HG03432 (cell line): ENCODE data around the gene GYS1.

Source experiments
- ATAC-seq: cut with Tn5 transposase; IDR thresholded peaks from one replicate; pipeline ENCODE4 v1.9.1; 2021; ENCODE audit warnings: mild to moderate bottlenecking, moderate library complexity; ENCODE audit not compliant: unreplicated experiment

The GYS1 gene

DNA sequence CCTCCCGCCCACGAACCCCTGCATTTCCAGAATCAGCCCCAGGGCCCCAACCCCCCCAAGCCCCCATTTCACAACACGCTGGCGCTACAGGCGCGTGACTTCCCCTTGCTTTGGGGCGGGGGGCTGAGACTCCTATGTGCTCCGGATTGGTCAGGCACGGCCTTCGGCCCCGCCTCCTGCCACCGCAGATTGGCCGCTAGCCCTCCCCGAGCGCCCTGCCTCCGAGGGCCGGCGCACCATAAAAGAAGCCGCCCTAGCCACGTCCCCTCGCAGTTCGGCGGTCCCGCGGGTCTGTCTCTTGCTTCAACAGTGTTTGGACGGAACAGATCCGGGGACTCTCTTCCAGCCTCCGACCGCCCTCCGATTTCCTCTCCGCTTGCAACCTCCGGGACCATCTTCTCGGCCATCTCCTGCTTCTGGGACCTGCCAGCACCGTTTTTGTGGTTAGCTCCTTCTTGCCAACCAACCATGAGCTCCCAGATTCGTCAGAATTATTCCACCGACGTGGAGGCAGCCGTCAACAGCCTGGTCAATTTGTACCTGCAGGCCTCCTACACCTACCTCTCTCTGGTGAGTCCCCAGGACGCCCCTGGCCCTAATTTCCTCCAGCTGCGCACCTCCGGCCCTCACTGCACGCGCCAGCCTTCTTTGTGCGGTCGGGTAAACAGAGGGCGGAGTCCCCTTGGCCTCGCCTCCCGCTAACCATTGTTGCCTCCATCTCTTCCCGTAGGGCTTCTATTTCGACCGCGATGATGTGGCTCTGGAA is 27.9 kb downstream of the GYS1 start, which contains the start of gene FTL:
Gene FTL, plus strand, starts transcription at position 270 of the 766 bp plus-strand sequence. Its CDS starts 199 bp downstream, at position 469.
- peak; percentile 60 for ATAC-seq

DNA sequence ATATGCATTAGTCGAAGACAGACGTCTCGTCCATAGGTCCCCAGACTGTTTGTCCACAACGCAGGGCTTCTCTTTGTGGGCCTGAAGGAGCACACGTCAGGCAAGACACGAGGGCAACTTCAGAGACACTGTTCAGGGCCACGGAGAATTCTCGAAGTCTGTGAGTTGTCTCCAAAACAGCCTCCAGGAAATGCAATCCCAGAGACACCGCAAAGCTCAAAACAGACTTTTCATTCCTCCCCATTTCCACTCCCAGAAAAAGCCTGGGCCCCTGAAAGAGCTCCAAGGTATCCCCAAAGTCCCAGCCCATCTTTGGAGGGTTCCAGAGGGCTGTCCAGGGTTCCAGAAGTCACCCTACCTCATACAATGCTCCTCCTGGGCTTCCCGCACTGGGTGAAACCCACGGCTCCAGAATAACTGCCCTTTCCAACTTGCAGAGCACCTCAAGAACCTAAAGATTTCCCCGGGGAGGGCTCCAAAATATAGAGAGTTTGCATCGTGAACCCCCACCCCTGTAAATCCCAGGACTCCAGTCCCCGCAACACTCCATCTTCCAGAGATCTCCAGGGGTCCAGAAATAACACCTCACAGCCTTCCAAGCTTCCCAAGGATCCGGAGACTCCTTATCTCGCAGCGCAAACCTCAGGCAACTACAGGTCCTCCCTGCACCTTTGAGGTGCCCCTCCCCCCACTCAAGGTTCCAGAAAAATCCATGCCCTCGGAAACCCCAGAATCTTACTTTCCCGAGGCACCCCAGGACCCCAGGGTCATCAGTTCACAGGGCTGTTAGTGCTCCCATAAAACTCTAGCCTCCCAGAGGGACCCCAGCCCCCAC is 28.7 kb downstream of the GYS1 start:
- ATAC-seq = no peak

DNA sequence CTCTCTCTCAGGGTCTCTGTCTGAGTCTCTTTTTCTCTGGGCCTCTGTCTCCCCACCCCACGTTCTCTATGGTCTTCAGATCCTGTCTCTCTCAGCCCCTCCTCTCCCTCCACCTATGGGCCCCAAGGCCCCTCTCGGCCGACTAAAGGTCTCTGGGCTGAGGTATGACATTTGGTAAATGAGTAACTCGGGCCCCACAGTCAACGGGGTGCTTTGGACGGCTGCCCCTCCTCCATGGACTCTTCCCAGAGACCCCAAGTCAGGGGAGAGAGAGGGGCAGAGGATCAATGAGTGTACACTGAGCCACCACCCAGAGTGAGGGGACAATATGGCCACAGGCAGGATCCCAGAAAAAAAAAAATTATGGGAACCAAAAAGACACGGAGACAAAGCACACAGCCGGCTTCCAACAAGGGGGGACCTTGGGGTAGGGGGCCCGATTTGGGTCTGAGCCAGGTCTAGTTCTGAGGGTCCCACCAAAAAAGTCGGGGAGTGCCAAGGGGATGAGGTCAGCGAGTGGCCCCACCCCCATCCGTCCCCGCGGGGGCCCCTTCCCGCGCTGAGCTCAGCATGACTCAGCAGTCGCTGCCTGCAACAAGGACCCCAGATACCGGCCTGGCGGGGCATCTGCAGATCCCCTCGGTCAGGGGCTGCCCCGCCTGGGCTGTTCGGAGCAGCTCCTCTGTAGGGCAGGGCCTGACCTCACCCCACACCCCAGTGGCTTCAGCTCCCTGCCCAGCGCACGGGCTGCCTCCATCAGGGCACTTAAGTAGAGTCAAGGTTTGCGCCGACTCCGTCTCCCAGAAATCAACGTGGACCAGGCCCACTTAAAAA is 29.5 kb downstream of the GYS1 start:
- ATAC-seq = peak; percentile 30

DNA sequence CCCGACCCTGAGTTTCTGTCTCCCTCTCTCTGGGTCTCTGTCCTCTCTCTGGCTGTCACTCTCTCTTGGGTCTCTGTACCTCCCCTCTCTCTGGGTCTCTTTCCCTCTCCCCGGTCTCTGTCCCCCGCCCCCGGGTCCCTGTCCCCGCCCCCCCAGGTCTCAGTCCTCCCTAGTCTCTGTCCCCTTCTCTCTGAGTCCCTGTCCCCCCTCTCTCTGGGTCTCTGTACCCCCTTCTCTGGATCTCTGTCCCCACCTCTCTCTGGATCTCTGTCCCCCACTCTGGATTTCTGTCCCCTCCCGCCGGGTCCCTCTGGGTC is 30.3 kb downstream of the GYS1 start:
- no peak for ATAC-seq

DNA sequence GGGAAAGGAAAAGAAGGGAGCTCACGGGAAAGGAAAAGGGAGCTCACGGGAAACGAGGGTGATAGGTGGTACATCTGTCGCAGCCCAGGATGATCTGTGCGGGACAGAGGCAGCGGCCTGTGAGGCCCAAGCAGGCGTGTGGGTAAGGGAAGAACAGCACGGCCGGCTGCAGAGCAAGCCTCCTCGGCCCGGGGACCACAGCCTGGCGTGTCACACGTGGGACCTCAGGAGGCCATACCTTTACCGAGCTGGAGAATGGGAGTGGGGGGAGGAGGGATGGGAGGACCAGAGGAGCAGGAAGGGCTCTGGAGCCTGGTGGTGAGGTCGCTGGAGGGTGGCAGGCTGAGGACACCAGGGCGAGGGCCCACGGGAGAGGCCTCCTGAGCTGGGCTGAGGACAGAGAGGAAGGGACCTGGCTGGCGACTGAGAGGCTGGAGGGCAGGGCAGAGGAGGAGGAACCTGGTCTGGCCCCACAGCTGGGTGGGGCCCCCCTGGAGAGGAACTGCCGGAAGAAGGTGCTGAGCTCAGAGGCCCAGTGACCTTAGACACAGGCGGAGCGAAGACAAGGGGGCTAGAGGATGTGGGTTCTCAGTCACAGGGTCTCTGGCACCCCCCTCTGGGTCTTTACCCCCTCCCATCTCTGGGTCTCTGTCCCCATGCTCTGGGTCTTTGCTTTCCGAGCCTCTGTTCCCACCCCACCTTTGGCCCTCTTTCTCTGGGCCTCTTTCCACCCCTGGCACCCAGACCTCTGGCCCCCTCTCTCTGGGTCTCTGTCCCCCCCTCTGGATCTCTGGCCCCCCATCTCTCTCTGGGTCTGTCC is 30.9 kb downstream of the GYS1 start:
- peak; percentile 27 for ATAC-seq

DNA sequence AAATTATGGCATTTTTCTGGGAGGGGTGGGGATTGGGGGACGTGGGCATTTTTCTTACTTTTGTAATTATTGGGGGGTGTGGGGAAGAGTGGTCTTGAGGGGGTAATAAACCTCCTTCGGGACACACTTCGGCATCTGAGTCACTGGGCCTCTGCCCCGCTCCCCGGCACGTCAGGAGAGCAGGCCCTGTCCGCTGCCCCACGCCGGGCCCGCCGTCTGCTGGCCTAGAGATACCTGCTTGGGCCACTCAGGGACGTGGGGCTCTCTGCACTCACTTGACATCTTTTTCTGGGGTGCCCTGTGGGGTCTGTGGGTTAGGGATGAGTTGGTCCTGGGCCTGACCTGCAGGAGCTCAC is 31.5 kb downstream of the GYS1 start:
- ATAC-seq = no peak

DNA sequence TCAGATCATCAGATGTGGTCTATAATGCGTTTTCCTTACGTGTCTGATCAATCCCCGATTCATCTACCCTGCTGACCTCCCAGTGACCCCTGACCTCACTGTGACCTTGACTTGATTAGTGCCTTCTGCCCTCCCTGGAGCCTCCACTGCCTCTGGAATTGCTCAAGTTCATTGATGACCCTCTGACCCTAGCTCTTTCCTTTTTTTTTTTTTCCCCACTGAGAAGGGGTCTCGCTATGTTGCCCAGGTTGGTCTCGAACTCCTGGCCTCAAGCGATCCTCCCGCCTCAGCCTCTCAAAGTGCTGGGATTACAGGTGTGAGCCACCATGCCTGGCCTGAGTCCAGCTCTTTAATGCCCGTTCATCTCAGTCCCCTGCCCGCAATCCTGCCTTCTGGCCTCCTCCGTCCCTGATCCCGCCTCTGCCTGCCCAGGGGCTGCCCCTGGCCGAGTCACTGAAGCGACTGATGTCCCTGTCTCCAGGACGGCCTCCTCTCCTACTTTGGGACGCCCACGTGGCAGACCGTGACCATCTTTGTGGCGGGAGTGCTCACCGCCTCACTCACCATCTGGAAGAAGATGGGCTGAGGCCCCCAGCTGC is 32.0 kb downstream of the GYS1 start:
- ATAC-seq = no peak

DNA sequence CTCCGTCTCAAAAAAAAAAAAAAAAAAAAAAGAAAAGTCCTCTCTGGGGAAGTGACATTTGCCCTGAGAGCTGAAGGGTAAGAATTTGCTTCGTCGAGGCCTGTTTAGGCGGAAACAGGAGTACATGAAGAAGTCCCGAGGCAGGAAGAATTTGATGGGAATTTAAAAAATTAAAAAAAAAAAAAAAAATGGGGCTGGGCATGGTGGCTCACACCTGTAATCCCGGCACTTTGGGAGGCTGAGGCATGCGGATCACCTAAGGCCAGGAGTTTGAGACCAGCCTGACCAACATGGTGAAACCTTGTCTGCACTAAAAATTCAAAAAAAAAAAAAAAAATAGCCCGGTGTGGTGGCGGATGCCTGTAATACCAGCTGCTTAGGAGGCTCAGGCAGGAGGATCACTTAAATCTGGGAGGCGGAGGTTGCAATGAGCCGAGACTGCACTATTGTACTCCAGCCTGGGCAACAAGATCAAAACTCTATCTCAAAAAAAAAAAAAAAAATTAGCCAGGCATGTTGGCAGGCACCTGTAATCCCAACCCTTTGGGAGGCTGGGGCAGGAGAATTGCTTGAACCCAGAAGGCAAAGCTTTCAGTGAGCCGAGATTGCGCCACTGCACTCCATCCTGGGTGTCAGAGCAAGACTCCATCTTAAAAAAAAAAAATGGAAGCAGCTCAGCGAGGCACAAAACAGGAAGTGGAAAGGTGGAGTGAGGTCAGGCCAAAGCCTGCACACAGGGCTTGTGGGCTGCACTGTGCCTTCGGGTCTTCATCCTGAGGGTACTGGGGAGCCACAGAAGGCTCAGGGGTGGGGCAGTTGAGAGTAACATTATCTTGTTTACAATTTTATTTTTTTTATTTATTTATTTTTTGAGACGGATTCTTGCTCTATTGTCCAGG is 33.5 kb downstream of the GYS1 start:
- ATAC-seq = no peak

DNA sequence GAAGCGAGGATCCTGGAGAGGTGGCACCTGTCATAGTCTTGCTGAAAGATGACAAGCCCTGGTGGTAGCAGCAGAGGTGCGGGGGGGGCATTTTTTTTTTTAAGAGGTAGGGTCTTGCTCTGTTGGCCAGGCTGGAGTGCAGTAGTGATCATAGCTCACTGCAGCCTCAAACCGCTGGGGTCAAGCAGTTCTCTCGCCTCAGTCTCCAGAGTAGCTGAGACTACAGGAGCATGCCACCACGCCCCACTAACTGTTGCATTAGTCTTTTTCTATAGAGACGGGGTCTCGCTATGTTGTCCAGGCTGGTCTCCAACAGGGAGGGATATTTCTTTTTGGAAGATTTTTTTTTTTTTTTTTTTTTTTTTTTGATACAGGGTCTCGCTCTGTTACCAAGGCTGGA is 35.1 kb downstream of the GYS1 start:
- no peak for ATAC-seq

DNA sequence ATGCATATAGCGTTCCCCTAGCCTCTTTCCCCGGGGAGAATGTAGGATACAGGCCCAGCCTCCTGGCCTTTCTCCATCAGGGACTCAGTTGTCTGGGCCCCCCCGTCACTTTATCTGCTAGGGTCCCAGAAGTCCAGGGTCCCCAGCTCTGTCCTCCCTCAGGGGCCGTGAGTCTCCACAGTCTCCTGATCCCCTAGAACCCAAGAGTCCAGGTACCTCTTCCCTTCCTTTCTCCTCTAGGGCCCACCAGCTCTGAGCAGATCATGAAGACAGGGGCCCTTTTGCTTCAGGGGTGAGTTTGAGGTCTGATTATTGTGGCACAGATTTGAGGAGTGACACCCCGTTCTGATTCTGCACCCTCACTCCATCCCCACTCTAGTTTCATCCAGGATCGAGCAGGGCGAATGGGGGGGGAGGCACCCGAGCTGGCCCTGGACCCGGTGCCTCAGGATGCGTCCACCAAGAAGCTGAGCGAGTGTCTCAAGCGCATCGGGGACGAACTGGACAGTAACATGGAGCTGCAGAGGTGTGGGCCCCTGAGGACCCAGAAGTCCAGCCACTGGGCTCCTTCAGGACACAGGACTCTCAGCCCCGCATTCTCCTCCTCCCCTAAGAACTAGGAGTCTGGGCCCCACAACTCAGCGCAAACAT is 37.7 kb downstream of the GYS1 start:
- ATAC-seq = no peak

DNA sequence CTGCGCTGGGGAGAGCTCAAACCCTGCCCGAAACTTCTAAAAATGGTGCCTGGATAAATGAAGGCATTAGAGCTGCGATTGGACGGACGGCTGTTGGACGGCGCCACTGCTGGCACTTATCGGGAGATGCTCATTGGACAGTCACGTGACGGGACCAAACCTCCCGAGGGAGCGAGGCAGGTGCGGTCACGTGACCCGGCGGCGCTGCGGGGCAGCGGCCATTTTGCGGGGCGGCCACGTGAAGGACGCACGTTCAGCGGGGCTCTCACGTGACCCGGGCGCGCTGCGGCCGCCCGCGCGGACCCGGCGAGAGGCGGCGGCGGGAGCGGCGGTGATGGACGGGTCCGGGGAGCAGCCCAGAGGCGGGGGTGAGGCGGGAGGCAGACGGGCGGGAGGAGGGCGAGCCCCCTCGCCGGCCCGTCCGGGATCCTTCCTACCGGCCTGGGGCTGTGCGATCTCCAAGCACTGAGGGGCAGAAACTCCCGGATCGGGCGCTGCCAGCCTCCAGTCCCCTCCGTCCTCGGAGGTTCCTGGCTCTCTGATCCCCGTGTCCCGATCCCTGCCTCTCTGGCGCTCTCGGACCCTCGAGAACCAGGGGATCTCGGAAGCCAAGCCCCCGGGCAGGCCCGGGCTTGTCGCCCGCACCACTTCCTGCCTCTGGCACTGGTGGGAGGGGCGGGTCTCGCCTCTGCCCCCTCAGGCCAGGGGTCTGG is 38.4 kb downstream of the GYS1 start, which contains the start of gene BAX:
Gene BAX, plus strand, starts transcription at position 281 of the 713 bp plus-strand sequence. Its CDS starts 54 bp downstream, at position 335.
- peak; percentile 90 for ATAC-seq

DNA sequence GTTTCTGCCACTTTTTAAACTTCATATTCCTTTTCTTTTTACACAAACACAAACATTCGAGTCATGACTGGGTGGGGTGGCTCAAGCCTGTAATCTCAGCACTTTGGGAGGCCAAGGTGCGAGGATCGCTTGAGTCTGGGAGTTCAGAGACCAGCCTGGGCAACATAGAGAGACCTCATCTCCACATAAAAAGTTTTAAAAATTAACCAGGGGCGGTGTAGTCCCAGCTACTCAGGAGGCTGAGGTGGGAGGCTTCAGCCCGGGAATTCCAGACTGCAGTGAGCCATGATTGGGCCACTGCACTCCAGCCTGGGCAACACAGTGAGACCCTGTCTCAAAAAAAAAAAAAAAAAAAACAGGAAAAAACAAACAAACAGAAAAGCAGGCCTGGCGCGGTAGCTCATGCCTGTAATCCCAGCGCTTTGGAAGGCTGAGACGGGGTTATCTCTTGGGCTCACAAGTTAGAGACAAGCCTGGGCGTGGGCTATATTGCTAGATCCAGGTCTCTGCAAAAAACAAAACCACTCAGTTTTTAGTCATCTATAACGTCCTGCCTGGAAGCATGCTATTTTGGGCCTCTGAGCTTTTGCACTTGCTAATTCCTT is 39.0 kb downstream of the GYS1 start:
- no peak for ATAC-seq

DNA sequence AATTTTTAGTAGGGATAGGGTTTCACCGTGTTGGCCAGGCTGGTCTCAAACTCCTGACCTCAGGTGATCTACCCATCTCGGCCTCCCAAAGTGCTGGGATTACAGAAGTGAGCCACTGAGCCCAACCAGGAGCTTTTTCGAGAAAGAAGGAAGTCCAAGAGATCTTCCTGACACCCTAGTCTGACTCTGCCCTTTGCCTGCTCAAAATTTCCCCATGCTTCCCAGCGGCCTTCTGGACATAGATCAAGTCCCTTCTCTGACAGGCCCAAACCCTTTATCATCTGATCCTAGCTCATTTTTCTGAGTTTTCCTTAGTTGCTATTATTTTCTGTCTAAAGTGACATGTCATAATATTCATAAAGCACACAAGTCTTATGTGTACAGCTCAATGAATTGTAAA is 40.0 kb downstream of the GYS1 start:
- no peak for ATAC-seq

DNA sequence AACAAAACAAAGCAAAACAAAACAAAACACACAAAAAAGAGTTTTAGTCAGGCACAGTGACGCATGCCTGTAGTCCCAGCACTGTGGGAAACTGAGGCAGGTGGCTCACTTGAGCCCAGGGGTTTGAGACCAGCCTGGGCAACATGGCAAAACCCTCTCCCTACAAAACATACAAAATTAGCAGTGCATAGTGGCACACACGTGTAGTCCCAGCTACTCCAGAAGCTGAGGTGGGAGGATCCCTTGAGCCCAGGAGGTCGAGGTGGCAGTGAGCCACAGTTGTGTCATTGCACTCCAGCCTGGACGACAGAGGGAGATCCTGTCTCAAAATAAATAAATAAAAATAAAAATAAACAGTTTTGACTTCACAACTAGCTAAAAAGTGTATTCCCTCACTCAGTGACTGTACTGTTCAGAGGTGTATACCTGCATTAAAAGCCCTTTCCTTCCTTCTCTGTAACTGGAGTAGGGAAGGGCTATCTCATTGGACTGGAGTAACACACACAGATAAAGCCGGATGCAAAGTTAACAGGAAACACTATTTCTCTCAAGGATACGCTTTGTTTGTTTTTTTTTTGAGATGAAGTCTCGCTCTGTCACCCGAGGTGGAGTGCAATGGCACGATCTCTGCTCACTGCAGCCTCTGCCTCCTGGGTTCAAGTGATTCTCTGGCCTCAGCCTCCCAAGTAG is 42.1 kb downstream of the GYS1 start:
- ATAC-seq = no peak

DNA sequence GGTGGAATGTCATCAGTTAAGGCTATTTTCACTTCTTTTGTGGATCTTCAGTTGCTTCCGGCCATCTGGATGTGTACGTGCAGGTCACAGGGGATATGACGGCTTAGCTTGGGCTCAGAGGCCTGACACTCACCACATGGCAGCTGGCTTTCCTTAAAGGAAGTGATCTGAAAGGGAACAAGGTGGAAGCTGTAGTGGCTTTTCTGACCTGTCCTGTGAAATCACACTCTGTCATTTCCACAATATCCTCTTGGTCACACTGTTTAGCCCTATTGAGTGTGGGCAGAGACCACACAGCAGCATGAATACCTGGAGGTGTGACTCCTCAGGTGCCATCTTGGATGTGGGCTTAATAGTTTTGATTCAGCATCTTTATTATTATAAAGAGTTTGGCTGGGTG is 43.0 kb downstream of the GYS1 start:
- no peak for ATAC-seq

DNA sequence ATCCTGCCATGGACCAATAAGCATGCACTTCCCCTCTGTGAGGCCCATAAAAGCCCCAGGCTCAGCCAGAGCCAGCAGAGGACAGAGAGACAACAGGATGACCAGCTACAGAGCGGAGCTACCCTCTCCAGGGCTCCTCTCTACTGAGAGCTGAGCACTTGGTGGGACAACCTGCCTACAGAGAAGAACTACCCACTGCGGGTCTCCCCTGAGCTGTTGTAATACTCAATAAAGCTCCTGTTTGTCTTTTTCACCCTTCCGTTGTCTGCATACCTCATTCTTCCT is 45.9 kb downstream of the GYS1 start:
- ATAC-seq = no peak
